Measurements from ENCODE around the gene EFNA4. TPM values are rescaled to one million over a fixed set of nuclear protein-coding genes. Genes with fewer than 3 reads are reported as not detected.

The EFNA4 gene
- total RNA-seq: 7.4 TPM
- long read RNA-seq, partial matches to known transcripts: 0 of 2 reads
- long read RNA-seq, other reads (novel, unspliced or antisense): 0 of 2 reads

- H3K9me3 ChIP-seq: no peaks in the 10 kb centered on the region
- H3K4me3 ChIP-seq: peak within 1 kb of the TSS; percentile 87
- H3K27ac ChIP-seq: peak within 1 kb of the TSS; percentile 80
- DNase-seq (peak; percentile 90), ATAC-seq (peak; percentile 92 to 95)
- H3K36me3 ChIP-seq: peaks cover 32% of the 10 kb centered on the region
- H3K27me3 ChIP-seq (ENCODE audit: low read depth): no peaks in the 10 kb centered on the region
- H3K4me1 ChIP-seq: peaks cover 32% of the 10 kb centered on the region
- TF ChIP-seq CTCF (IDR thresholded peaks at IDR 0.05): no peak
- intact Hi-C loops (cut with DNase I): no loop called here
Observed at GRCh38 chr1:155063550-155064110, at the start of gene EFNA4. Gene EFNA4 (plus strand): TSS chr1:155063740. CDS start chr1:155063824, 84 bp downstream.

- Histone ChIP-seq H3K4me1 (peaks cover 86% of the 10 kb centered on the region), H3K27ac (no peak overlapping the region)
Observed at GRCh38 chr1:155014709-155015508, 48.6 kb upstream of the EFNA4 start.

GRCh38 chr1:155015527-155016230, 47.9 kb upstream of the EFNA4 start:
- DNase-seq: no peak
- intact Hi-C loops (cut with DNase I): no loop called here
- Histone ChIP-seq H3K27ac (peak overlapping the region; percentile 18), H3K36me3 (peaks cover 34% of the 10 kb centered on the region), H3K4me3 (no peak overlapping the region), H3K4me1 (peaks cover 79% of the 10 kb centered on the region), H3K9me3 (no peaks in the 10 kb centered on the region), H3K27me3 (ENCODE audit: low read depth) (no peaks in the 10 kb centered on the region)
- no peak for TF ChIP-seq CTCF (IDR thresholded peaks at IDR 0.05)
- no peak for ATAC-seq

More at GRCh38 chr1:155014709-155015508, 48.6 kb upstream of the EFNA4 start:
- Histone ChIP-seq H3K4me3 (no peak overlapping the region), H3K27me3 (ENCODE audit: low read depth) (no peaks in the 10 kb centered on the region), H3K36me3 (peaks cover 34% of the 10 kb centered on the region), H3K9me3 (no peaks in the 10 kb centered on the region)
- DNase-seq (no peak), ATAC-seq (no peak)
- TF ChIP-seq CTCF (IDR thresholded peaks at IDR 0.05): no peak
- intact Hi-C loops (cut with DNase I): no loop called here

- H3K9me3 ChIP-seq: no peaks in the 10 kb centered on the region
- peak overlapping the region; percentile 85 for H3K27ac ChIP-seq
- H3K27me3 ChIP-seq (ENCODE audit: low read depth): no peaks in the 10 kb centered on the region
- peaks cover 72% of the 10 kb centered on the region for H3K4me1 ChIP-seq
- DNase-seq (no peak), ATAC-seq (no peak)
- no peak for TF ChIP-seq CTCF (IDR thresholded peaks at IDR 0.05)
- no peak overlapping the region for H3K4me3 ChIP-seq
- intact Hi-C loops (cut with DNase I): no loop called here
- H3K36me3 ChIP-seq: peaks cover 34% of the 10 kb centered on the region
Observed at GRCh38 chr1:155016231-155016831, 47.2 kb upstream of the EFNA4 start.
